Neural cell (in vitro differentiated cells): ENCODE data around the gene LCNL1.

ENCODE experiments used
- CTCF ChIP-seq: fragments of 450-650 bp; IDR thresholded peaks from 2 replicates; pipeline ENCODE4 v1.5.1; 2014; ENCODE audit warnings: antibody characterized with exemption, mild to moderate bottlenecking, moderate library complexity; ENCODE audit not compliant: poor library complexity, severe bottlenecking
- POLR2AphosphoS5 ChIP-seq: IDR thresholded peaks from 2 replicates; pipeline ENCODE4 v1.6.1; 2012
- RAD21 ChIP-seq: fragments of 450-650 bp; conservative IDR thresholded peaks from 2 replicates; pipeline ENCODE4 v1.6.1; 2014; ENCODE audit warnings: antibody characterized with exemption, mild to moderate bottlenecking, moderate library complexity

GRCh38 chr9:137011156-137011555, 28.4 kb downstream of the LCNL1 start:
- TF ChIP-seq CTCF, result no peak
- no peak for TF ChIP-seq RAD21
- TF ChIP-seq POLR2AphosphoS5, result no peak
